GM21526 (cell line): ENCODE measurements around the gene NEURL1B.

Source experiments
- ATAC-seq: cut with Tn5 transposase; IDR thresholded peaks from one replicate; pipeline ENCODE4 v1.9.1; 2021; ENCODE audit warnings: moderate library complexity; ENCODE audit not compliant: unreplicated experiment, low FRiP score

The NEURL1B gene

DNA sequence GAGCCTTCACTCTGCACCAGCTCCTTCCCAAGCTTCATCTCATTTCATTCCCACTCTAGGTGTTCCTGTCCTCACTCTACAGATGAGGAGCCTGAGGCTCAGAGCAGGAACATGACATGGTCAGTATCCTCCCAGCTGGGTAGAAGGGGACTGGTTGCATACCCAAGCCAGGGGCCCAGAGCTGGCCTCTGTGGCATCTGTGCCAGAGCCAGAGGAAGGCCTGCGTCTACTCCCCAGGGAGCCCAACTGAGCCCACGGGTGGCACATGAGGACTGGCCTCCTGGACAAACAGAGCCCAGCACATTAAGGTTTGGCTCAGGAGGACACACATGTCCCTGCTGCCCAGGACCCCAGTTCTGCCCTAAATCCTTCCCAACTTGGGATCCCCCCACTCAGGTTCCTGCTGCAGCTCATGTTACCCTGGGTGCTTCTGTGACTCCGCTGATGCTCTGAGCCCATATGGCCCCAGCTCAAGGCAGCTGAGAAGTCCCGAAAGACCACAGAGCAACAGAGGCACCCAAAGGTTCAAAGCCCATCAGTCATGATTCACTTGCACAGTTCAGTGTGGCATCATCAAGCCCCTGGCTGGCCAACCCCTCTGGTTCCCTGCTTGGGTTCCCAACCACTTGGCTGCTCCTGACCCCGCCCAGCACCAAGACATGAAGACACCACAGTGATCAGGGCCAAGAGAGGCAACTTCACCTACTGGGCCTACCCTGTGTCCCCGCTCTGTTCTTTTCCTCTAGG is 8.5 kb upstream of the NEURL1B start:
- no peak for ATAC-seq

GRCh38 chr5:172633403-172633970 is 7.6 kb upstream of the NEURL1B start:
- no peak for ATAC-seq

- ATAC-seq = no peak
These were observed 6.8 kb upstream of the NEURL1B start for GRCh38 chr5:172634106-172634899.

DNA sequence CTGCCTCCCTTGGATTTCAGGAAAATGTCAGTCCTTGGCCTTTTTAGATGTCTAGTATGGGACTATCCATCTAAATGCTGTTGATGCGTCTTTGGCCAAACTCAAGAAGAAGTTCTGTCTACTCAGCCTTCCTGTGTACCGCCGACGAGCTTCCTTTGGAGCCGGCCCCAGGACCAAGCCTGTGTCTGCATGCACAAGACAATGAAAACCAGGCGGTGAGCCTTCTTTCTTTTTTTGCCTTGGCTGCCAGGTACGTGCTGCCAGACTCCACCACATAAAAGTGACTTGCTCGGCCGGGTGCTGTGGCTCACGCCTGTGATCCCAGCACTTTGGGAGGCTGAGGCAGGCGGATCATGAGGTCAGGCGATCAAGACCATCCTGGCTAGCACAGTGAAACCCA is 6.0 kb upstream of the NEURL1B start:
- ATAC-seq = no peak

DNA sequence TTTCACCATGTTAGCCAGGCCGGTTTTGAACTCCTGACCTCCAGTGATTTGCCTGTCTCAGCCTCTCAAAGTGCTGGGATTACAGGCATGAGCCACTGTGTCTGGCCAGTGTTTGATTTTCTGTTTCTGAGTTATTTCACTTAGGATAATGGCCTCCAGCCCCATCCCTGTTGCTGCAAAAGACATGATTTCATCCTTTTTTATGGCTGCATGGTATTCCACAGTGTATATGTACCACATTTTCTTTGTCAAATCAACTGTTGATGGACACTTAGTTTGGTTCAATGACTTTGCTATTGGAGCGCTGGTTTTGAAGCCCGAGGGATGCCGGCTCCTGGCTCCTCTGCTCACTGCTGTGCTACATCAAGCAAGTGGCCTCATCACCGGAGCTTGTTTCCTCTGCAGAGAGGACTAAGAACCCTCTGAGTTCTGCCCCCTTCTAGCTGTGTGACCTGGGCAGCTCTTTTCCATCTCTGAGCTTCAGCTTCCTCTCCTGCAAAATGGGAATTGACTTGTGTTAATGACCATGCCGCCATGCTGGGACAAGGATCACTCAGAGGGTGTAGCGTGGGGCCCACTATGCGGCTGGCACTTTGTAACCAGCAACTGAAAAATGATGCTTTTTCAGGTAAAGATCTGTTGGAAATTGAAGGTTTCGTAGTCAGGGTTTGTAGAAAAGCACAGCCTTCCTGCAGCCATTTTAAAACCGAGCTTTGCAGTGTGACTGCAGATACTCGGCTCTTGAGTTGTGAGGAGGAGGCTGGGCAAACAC is 4.6 kb upstream of the NEURL1B start:
- ATAC-seq = no peak

DNA sequence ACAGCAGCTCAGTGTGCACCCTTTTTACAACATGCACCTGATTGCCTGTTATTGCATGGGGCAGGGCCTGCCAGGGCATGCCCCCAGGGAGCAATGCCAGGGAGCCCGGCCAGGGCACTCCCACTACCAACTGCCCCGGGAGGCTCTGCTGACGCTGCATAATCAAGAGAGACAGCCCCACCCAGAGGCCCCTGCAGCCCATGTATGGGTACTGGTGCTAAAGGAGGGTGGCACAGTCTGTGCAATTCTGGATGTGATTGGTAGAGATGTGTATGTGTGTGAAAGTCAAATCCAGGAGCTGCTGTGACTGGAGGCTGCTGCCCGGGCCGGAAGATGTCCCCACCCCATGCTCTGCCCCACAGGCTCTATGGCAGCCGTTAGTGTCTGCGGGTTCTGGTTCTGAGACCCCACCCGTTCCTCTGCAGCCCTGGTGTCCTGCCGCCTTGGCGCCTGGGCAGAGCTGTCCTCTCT is 3.9 kb upstream of the NEURL1B start:
- ATAC-seq = no peak

- no peak for ATAC-seq
These were observed 3.3 kb upstream of the NEURL1B start for GRCh38 chr5:172637740-172638139.

GRCh38 chr5:172638209-172638768 is 2.8 kb upstream of the NEURL1B start:
- no peak for ATAC-seq

GRCh38 chr5:172640139-172640538 is 924 bp upstream of the NEURL1B start:
- no peak for ATAC-seq

DNA sequence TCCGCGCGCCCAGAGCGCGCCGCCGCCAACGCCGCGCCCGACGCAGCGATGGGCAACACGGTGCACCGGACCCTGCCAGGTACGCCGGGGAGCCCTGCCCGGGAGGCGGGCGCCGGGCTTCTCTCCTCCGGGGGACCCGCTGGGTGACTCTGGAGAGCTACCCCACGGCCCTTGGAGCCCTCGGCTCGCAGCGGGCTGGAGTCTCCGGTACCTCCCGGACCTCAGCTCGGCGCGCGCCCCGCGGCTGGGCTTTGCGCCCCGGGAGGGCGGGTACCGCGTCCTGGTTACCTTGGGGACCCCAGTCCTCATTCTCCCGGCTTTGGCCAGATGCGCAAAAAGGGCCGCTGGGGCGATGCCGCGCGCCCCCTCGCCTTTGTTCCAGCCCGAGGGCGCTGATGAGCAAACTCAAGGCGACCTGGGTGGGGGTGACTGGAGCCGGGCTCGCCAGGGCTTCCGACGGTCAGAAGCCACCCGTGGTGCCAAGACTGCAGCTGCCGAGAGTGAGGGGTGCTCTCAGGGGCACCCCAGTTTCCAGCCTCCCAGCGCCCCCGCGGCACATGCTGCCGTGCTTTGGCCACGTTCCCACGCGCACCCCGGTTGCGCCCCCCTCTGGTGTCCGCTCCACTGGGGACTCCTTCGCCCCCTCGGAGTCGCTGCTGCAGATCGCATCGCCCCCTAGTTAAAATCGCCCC is 442 bp downstream of the NEURL1B start:
- peak; percentile 11 for ATAC-seq

- no peak for ATAC-seq
These were observed 967 bp downstream of the NEURL1B start for GRCh38 chr5:172642051-172642409.

GRCh38 chr5:172642486-172642885 is 1.4 kb downstream of the NEURL1B start:
- ATAC-seq = no peak

- ATAC-seq = no peak
These were observed 2.1 kb downstream of the NEURL1B start for GRCh38 chr5:172642926-172643871.

- ATAC-seq = no peak
These were observed 3.2 kb downstream of the NEURL1B start for GRCh38 chr5:172644266-172644665.

DNA sequence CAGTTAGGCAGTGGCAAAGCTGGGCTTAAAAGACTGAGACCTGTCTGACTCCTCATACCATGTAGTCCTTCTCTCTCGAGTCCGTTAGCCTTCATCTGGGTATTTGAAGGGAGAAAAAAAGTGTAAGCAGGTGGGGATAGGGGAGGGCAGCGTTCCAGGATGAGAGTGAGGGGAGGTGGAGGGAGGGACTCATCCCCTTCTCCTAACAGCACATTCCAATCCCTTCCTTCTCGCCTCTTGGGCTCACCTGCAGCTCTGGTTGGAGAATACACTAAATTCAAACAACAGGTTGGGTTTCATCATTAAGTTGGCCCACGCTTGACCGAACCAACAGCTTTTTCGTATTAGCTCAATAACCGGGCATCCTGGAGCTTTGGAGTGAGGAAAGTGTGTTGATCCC is 3.6 kb downstream of the NEURL1B start:
- ATAC-seq = no peak

DNA sequence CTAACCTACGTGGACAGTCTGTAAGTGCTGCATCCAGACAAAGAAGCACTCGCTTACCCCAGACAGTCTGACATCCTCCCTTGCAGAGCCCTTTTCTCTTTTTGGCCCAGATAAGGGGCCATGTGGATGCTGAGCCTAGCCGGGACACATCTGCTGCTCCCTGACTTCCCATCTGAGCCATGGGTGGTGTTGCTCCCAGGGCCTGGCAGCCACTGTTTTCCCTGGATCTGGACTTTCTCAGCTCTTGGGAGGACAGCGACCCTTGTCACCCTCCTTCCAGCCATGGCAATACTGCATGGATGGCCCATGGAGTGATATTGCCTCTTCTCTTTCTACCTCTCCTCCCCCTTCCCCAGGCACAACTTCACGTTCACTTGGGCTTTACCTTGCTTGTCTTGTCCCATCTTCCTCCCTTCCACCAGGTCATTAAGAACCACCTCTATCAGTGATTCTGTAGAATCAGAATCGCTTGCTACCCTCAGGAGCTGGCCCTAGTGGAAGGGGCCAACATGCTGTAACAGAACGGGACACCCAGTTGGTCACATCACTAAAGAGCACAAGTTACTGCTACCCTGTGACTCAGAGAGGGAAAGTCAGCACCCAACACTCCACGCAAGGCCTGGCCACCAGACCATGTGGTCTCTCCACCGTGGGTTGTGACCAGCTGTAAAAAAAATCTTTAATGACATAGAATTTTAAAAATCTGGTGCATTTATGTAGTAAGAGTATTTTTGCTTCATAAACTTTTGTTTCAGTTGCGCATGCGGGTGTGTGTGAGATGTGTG is 4.4 kb downstream of the NEURL1B start:
- ATAC-seq = no peak

DNA sequence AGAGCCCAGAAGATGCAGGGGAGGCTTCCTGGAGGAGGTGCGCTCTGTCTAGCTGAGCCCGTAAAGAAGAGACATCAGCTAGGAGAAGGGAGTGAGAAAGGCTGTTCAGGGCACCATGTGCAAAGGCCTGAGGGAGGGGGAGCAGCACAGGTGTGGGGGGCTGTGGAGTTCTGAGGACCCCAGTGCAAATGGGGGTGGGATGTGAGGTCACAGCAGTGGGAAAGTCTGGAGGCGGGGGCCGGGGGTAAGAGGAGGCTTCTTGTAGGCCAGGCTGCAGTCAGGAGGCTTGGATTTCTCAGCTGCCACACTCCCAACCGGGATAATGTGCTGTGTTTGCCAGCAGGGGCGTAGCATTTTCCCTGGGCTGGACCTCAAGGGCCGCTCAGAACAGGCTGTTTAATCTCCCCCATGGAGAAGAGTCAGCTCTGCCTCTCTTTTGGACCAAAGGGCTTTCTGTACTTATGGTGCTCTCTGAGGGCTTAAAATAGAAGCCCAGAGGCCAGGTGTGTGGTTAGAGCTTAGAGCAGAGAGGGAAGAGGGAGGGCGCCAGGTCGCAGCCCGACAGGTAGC is 5.7 kb downstream of the NEURL1B start:
- no peak for ATAC-seq
